Skeletal muscle satellite cell (primary cell): Measurements from ENCODE around the gene COMMD9. TPM values are rescaled to one million over a fixed set of nuclear protein-coding genes. Genes with fewer than 3 reads are reported as not detected.
A peak's percentile ranks its signal among the peaks of the same experiment; 100 is the strongest.
"Not testable (repeated sequence)": the region's sequence is repeated elsewhere in the genome, so short reads cannot be mapped to it uniquely, and the experiment has no call there.

Experiments
- H3K27me3 ChIP-seq: 2 replicates; pipeline ENCODE4 v1.7.0; 2013; ENCODE audit warnings: low read length; ENCODE audit not compliant: control insufficient read depth, insufficient read depth
- H3K36me3 ChIP-seq: 2 replicates; pipeline ENCODE4 v1.7.0; 2013; ENCODE audit warnings: mild to moderate bottlenecking, control low read depth, low read length; ENCODE audit not compliant: insufficient read depth
- H3K4me1 ChIP-seq: 2 replicates; pipeline ENCODE4 v1.7.0; 2013; ENCODE audit warnings: low read length; ENCODE audit not compliant: control insufficient read depth, insufficient read depth
- H3K4me2 ChIP-seq: 2 replicates; pipeline ENCODE4 v1.7.0; 2013; ENCODE audit warnings: mild to moderate bottlenecking, low read length
- H3K4me3 ChIP-seq: 2 replicates; pipeline ENCODE4 v1.7.0; 2013; ENCODE audit warnings: low read length
- H3K9ac ChIP-seq: 2 replicates; pipeline ENCODE4 v1.7.0; 2013; ENCODE audit warnings: mild to moderate bottlenecking, low read depth, low read length, moderate library complexity
- H3K9me3 ChIP-seq: replicated peaks from 2 replicates; pipeline ENCODE4 v1.7.0; 2013; ENCODE audit warnings: mild to moderate bottlenecking, control low read depth, low read length
- total RNA-seq: library from RNA; depleted of rRNA; stranded (reverse); fragments of >200 nt; gene quantifications from 2 replicates; pipeline ENCODE4 v1.2.3, GENCODE V29; 2012; rRNA removed

Gene COMMD9
- 29.9 and 34.9 TPM in 2 replicates for total RNA-seq

DNA sequence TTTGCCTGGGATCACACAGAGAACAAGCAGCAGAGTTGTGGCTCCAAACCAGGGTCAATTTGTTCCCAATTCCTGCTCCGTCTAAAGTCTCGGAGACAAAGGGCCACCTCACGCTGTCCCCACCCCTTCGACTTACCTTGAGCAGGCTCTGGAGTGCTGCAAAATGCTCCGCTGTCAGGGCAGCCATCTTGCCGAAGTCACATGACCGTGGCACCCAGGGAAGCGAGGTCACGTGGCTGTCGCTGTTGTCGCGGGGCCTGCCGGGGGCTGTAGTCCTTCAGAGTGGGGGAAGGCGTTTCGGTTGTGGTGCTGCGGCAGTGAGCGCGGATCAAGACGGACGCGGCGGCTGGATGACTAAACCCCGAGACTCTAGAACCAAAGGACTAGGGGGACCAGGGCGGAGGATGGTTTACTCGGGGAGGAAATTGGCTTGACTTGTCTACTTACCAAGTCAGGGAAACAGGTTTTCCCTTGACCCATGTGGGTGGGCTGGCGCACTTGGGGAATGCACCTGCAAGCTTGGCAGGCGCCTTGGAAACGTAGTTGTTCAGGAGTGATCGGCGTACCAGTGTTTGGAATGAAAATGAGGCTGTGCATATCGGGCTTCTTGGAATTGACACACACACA lies at the start of gene COMMD9:
TSS of gene COMMD9 (minus strand) at position 199 of the 627 bp plus-strand sequence. CDS start at position 187, 12 bp downstream.
- no peaks in the 10 kb centered on the region for H3K4me1 ChIP-seq
- peak within 1 kb of the TSS; percentile 84 for H3K4me3 ChIP-seq
- peak within 1 kb of the TSS; percentile 77 for H3K9ac ChIP-seq
- peak within 1 kb of the TSS; percentile 79 for H3K4me2 ChIP-seq
- H3K36me3 ChIP-seq = no peaks in the 10 kb centered on the region
- H3K9me3 ChIP-seq = no peaks in the 10 kb centered on the region
- no peaks in the 10 kb centered on the region for H3K27me3 ChIP-seq

DNA sequence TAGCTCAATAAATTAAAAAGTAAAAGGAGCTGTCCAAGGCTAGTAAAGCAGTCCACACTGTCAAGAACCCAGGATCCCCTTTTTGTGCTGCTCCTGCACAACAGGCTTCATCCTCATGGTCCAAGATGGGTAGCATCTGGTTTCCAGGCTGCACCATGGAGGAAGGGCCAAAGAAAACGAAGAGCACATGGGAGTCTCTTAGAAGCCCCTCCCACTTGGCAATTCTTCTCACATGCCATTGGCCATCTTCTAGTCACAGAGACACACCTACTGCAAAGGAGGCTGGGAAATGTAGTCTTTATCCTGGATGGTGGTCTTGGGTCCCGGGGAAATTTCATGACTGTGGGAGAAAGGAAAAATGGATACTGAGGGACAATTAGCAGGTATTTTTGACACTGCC lies 44.7 kb upstream of the COMMD9 start:
- H3K9ac ChIP-seq = no peak overlapping the region
- H3K4me2 ChIP-seq = no peak overlapping the region
- H3K27me3 ChIP-seq = no peaks in the 10 kb centered on the region
- H3K9me3 ChIP-seq = no peaks in the 10 kb centered on the region
- no peaks in the 10 kb centered on the region for H3K36me3 ChIP-seq
- H3K4me3 ChIP-seq = no peak overlapping the region
- H3K4me1 ChIP-seq = peaks cover 4% of the 10 kb centered on the region

- Histone ChIP-seq H3K36me3 (no peaks in the 10 kb centered on the region), H3K27me3 (no peaks in the 10 kb centered on the region), H3K9ac (no peak overlapping the region), H3K4me3 (no peak overlapping the region), H3K9me3 (no peaks in the 10 kb centered on the region), H3K4me1 (peaks cover 4% of the 10 kb centered on the region), H3K4me2 (no peak overlapping the region)
Observed at GRCh38 chr11:36333468-36333867, 44.2 kb upstream of the COMMD9 start.

GRCh38 chr11:36330411-36330810 lies 41.2 kb upstream of the COMMD9 start:
- H3K4me2 ChIP-seq = no peak overlapping the region
- peaks cover 4% of the 10 kb centered on the region for H3K4me1 ChIP-seq
- no peak overlapping the region for H3K4me3 ChIP-seq
- H3K9me3 ChIP-seq = no peaks in the 10 kb centered on the region
- H3K36me3 ChIP-seq = no peaks in the 10 kb centered on the region
- H3K9ac ChIP-seq = no peak overlapping the region
- H3K27me3 ChIP-seq = peaks cover 3% of the 10 kb centered on the region

DNA sequence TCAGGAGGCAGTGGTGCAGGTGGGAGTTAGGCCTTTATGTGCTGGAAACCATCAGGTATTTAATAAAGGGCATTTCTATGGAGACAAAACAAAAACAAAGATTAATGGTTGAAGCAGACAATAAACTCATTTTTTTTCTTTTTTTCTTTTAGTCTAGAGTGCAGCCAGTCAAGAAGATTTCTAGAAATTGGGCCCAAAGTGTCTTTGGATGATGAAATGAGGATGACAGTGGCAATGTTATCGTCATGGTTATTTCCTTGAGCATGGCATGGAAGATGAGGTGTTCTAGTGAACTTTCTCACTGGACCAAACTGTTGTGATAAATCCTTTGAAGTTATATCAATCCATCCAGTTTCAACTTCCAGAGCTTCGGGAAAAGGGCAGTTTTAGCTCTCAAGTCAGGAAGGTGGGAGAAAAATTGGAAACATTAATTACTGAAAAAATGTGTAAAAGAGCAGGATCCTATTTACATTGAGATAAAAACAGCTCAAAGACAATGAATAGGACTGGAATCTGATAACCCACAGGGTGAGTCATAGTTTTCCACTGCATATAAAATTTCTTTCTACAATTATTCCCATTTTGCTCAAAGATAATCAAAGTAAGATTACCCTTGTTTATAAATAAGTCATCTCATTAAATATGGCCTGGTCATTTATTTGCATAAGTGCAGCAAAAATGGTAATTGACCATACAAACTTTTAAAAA lies 39.9 kb upstream of the COMMD9 start:
- Histone ChIP-seq H3K27me3 (peaks cover 3% of the 10 kb centered on the region), H3K9me3 (no peaks in the 10 kb centered on the region), H3K4me1 (peaks cover 4% of the 10 kb centered on the region), H3K9ac (no peak overlapping the region), H3K4me3 (no peak overlapping the region), H3K4me2 (no peak overlapping the region), H3K36me3 (no peaks in the 10 kb centered on the region)

- no peaks in the 10 kb centered on the region for H3K9me3 ChIP-seq
- peaks cover 3% of the 10 kb centered on the region for H3K27me3 ChIP-seq
- no peak overlapping the region for H3K4me2 ChIP-seq
- H3K4me1 ChIP-seq = no peaks in the 10 kb centered on the region
- no peak overlapping the region for H3K4me3 ChIP-seq
- H3K36me3 ChIP-seq = no peaks in the 10 kb centered on the region
- H3K9ac ChIP-seq = no peak overlapping the region
Observed at GRCh38 chr11:36326524-36327419, 37.5 kb upstream of the COMMD9 start.

- H3K4me1 ChIP-seq, H3K4me2 ChIP-seq, H3K27me3 ChIP-seq, H3K4me3 ChIP-seq, H3K36me3 ChIP-seq, H3K9me3 ChIP-seq, H3K9ac ChIP-seq: not testable (repeated sequence)
Observed at GRCh38 chr11:36325403-36325802, 36.2 kb upstream of the COMMD9 start.

GRCh38 chr11:36324956-36325355 lies 35.7 kb upstream of the COMMD9 start:
- not testable (repeated sequence) for H3K4me3 ChIP-seq, H3K9ac ChIP-seq, H3K36me3 ChIP-seq, H3K27me3 ChIP-seq, H3K4me2 ChIP-seq, H3K9me3 ChIP-seq, H3K4me1 ChIP-seq

DNA sequence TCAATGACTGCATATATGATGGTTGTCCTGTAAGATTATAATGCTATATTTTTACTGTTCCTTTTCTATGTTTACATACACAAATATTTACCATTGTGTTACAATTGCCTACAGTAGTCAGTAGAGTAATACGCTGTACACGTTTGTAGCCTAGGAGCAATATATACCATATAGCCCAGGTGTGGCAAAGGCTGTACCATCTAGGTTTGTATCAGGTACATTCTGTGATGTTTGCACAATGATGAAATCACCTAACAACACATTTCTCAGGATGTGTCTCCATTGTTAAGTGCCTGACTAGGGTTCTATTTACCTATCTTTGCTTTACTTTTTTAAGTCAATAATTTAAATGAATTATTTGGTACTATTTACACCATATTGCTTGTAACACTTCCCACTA lies 28.8 kb upstream of the COMMD9 start:
- H3K27me3 ChIP-seq = peaks cover 43% of the 10 kb centered on the region
- no peak overlapping the region for H3K9ac ChIP-seq
- no peaks in the 10 kb centered on the region for H3K36me3 ChIP-seq
- no peak overlapping the region for H3K4me3 ChIP-seq
- no peak overlapping the region for H3K4me2 ChIP-seq
- H3K4me1 ChIP-seq = peaks cover 5% of the 10 kb centered on the region
- H3K9me3 ChIP-seq = no peaks in the 10 kb centered on the region

GRCh38 chr11:36316049-36316448 lies 26.8 kb upstream of the COMMD9 start:
- H3K4me2 ChIP-seq = no peak overlapping the region
- H3K4me3 ChIP-seq = no peak overlapping the region
- peaks cover 23% of the 10 kb centered on the region for H3K4me1 ChIP-seq
- H3K9ac ChIP-seq = no peak overlapping the region
- no peaks in the 10 kb centered on the region for H3K9me3 ChIP-seq
- H3K27me3 ChIP-seq = peaks cover 43% of the 10 kb centered on the region
- no peaks in the 10 kb centered on the region for H3K36me3 ChIP-seq

DNA sequence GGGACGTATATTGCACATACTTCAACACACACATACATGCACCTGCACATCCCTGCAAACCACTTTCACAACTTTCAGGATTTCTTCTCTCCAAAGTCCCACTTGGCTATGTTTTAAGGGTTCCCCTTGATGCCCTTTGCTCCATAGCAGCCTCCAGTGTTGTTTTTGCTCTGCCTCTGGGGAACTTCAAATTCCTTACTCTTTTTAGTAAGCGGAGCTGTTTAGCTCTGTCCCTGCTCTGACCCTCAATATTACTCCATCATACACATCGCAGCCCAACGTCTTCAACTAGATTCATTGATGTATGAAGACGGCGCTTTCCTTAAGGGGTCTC lies 25.2 kb upstream of the COMMD9 start:
- Histone ChIP-seq H3K4me1 (peaks cover 36% of the 10 kb centered on the region), H3K4me3 (no peak overlapping the region), H3K36me3 (no peaks in the 10 kb centered on the region), H3K9me3 (no peaks in the 10 kb centered on the region), H3K27me3 (peaks cover 40% of the 10 kb centered on the region), H3K4me2 (no peak overlapping the region), H3K9ac (no peak overlapping the region)
